ENCODE data around the gene PITHD1. TPM values are rescaled to one million over a fixed set of nuclear protein-coding genes. Genes with fewer than 3 reads are reported as not detected.
A peak's percentile ranks its signal among the peaks of the same experiment; 100 is the strongest.

Gene PITHD1
- total RNA-seq, 1 donor from 2014 or later, result 42.4 TPM

GRCh38 chr1:23803674-23804073, 25.5 kb downstream of the PITHD1 start:
- Mint-ChIP-seq H3K4me3 (ENCODE audit: unreplicated experiment) (no peak overlapping the region), H3K9me3 (ENCODE audit: unreplicated experiment) (no peaks in the 10 kb centered on the region), H3K27ac (ENCODE audit: unreplicated experiment) (no peak overlapping the region), H3K4me1 (ENCODE audit: unreplicated experiment) (peaks cover 15% of the 10 kb centered on the region), H3K36me3 (ENCODE audit: unreplicated experiment) (peaks cover 29% of the 10 kb centered on the region), H3K27me3 (ENCODE audit: unreplicated experiment) (no peaks in the 10 kb centered on the region)
- TF ChIP-seq CTCF (IDR thresholded peaks at IDR 0.05), result no peak
- DNase-seq (ENCODE audit: extremely low spot score, unreplicated experiment), result no peak

GRCh38 chr1:23804183-23804835, 26.1 kb downstream of the PITHD1 start:
- TF ChIP-seq CTCF (IDR thresholded peaks at IDR 0.05), result peak; percentile 25
- peaks cover 12% of the 10 kb centered on the region for H3K4me1 Mint-ChIP-seq (ENCODE audit: unreplicated experiment)
- H3K4me3 Mint-ChIP-seq (ENCODE audit: unreplicated experiment), result no peak overlapping the region

GRCh38 chr1:23805025-23805424, 26.8 kb downstream of the PITHD1 start:
- no peaks in the 10 kb centered on the region for H3K9me3 Mint-ChIP-seq (ENCODE audit: unreplicated experiment)
- H3K4me3 Mint-ChIP-seq (ENCODE audit: unreplicated experiment), result no peak overlapping the region
- H3K27me3 Mint-ChIP-seq (ENCODE audit: unreplicated experiment), result no peaks in the 10 kb centered on the region
- H3K36me3 Mint-ChIP-seq (ENCODE audit: unreplicated experiment), result peaks cover 29% of the 10 kb centered on the region
- DNase-seq (ENCODE audit: extremely low spot score, unreplicated experiment), result no peak
- H3K4me1 Mint-ChIP-seq (ENCODE audit: unreplicated experiment), result peaks cover 8% of the 10 kb centered on the region
- TF ChIP-seq CTCF (IDR thresholded peaks at IDR 0.05), result no peak
- H3K27ac Mint-ChIP-seq (ENCODE audit: unreplicated experiment), result no peak overlapping the region

More at GRCh38 chr1:23804183-23804835, 26.1 kb downstream of the PITHD1 start:
- no peak for DNase-seq (ENCODE audit: extremely low spot score, unreplicated experiment)
- H3K9me3 Mint-ChIP-seq (ENCODE audit: unreplicated experiment), result no peaks in the 10 kb centered on the region
- peaks cover 29% of the 10 kb centered on the region for H3K36me3 Mint-ChIP-seq (ENCODE audit: unreplicated experiment)
- no peaks in the 10 kb centered on the region for H3K27me3 Mint-ChIP-seq (ENCODE audit: unreplicated experiment)
- no peak overlapping the region for H3K27ac Mint-ChIP-seq (ENCODE audit: unreplicated experiment)

- no peak for DNase-seq (ENCODE audit: extremely low spot score, unreplicated experiment)
- peaks cover 5% of the 10 kb centered on the region for H3K4me1 Mint-ChIP-seq (ENCODE audit: unreplicated experiment)
- no peaks in the 10 kb centered on the region for H3K27me3 Mint-ChIP-seq (ENCODE audit: unreplicated experiment)
- TF ChIP-seq CTCF (IDR thresholded peaks at IDR 0.05), result no peak
- peaks cover 37% of the 10 kb centered on the region for H3K36me3 Mint-ChIP-seq (ENCODE audit: unreplicated experiment)
- no peak overlapping the region for H3K27ac Mint-ChIP-seq (ENCODE audit: unreplicated experiment)
- no peak overlapping the region for H3K4me3 Mint-ChIP-seq (ENCODE audit: unreplicated experiment)
- no peaks in the 10 kb centered on the region for H3K9me3 Mint-ChIP-seq (ENCODE audit: unreplicated experiment)
These were observed 28.1 kb downstream of the PITHD1 start for GRCh38 chr1:23806280-23806679.

- no peaks in the 10 kb centered on the region for H3K27me3 Mint-ChIP-seq (ENCODE audit: unreplicated experiment)
- no peak overlapping the region for H3K4me3 Mint-ChIP-seq (ENCODE audit: unreplicated experiment)
- H3K4me1 Mint-ChIP-seq (ENCODE audit: unreplicated experiment), result no peaks in the 10 kb centered on the region
- DNase-seq (ENCODE audit: extremely low spot score, unreplicated experiment), result no peak
- no peaks in the 10 kb centered on the region for H3K9me3 Mint-ChIP-seq (ENCODE audit: unreplicated experiment)
- H3K36me3 Mint-ChIP-seq (ENCODE audit: unreplicated experiment), result peaks cover 42% of the 10 kb centered on the region
- no peak overlapping the region for H3K27ac Mint-ChIP-seq (ENCODE audit: unreplicated experiment)
- TF ChIP-seq CTCF (IDR thresholded peaks at IDR 0.05), result no peak
These were observed 29.2 kb downstream of the PITHD1 start for GRCh38 chr1:23807453-23807852.

All from osteocyte (in vitro differentiated cells).